Dedifferentiated amniotic fluid mesenchymal stem cell (primary cell): ENCODE measurements around the gene ZNF20.

Experiments
- DNase-seq: peaks from one replicate; pipeline ENCODE4 v3.0.0-alpha.2; 2016; ENCODE audit errors: extremely low spot score

ZNF20 gene

GRCh38 chr19:12139885-12140544, at the start of gene ZNF20:
ZNF20 (minus strand) TSS chr19:12140350; CDS start chr19:12140182, 168 bp downstream.
- DNase-seq, result peak; percentile 96

DNA sequence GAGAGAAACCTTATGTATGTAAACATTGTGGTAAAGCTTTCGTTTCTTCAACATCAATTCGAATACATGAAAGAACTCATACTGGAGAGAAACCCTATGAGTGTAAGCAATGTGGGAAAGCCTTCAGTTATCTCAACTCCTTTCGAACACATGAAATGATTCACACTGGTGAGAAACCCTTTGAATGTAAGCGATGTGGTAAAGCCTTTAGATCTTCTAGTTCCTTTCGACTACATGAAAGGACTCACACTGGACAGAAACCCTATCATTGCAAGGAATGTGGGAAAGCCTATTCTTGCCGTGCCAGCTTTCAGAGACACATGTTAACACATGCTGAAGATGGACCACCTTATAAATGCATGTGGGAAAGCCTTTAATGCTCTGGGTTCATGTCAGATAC, 47.5 kb upstream of the ZNF20 start:
- DNase-seq, result no peak

- DNase-seq, result no peak
These were observed 40.2 kb upstream of the ZNF20 start for GRCh38 chr19:12180377-12180776.

GRCh38 chr19:12166626-12167025, 26.5 kb upstream of the ZNF20 start:
- peak; percentile 19 for DNase-seq

DNA sequence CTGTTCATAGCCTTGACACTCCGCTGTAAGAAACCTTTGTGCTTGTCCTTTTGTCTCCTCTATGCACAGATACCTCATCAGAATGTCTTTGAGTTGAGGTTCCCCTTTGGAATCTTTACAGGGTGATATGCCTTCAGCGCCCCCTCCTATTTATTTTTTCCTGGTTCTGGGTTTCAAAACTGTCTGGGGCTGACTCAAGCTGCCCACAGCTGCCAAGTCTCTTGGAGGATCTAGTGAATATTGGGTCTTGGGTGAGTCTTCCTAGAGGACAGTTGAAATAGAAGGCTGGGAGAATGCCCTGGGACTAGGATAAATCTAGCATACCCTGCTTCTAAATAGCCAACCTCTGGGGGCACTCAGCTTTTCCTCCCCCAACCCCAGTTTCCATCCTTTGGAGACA, 23.7 kb upstream of the ZNF20 start:
- peak; percentile 31 for DNase-seq

- peak; percentile 99 for DNase-seq
These were observed 23.0 kb upstream of the ZNF20 start, which contains the start of gene ZNF136 for GRCh38 chr19:12162882-12163806. ZNF136 (plus strand) TSS chr19:12163096; CDS start chr19:12163204, 108 bp downstream.

GRCh38 chr19:12162513-12162881, 22.3 kb upstream of the ZNF20 start:
- DNase-seq, result no peak

DNA sequence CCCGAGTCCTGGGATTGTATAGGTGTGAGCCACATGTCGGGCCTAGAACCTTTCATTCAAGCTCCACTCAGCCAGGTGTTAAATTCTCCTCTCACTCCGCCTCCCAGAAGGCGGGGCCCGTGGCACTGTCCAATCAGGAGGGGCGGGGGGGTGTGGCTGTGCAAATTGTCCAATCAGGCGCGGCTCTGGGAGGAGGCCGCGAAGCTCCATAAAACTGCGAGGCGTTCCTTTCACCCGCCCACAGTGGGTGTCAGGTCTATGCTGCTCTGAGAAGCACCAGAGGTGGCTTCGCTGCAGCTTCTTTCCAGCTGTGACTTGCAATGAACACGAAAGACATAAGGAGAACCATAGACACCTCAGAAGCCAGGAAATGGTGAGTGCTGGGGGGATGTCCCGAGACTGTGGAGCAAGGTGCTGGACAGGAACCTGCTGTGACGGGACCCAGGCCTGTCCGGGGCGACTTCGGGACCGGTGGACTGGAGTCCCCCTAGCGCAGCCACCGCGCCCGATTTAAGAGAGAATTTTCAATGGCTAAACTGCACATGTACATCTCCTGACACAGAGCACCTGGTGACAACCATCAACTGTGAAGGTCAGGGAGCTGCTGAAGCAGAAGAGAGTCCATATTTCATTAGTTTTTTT, 19.7 kb upstream of the ZNF20 start:
- DNase-seq, result no peak

DNA sequence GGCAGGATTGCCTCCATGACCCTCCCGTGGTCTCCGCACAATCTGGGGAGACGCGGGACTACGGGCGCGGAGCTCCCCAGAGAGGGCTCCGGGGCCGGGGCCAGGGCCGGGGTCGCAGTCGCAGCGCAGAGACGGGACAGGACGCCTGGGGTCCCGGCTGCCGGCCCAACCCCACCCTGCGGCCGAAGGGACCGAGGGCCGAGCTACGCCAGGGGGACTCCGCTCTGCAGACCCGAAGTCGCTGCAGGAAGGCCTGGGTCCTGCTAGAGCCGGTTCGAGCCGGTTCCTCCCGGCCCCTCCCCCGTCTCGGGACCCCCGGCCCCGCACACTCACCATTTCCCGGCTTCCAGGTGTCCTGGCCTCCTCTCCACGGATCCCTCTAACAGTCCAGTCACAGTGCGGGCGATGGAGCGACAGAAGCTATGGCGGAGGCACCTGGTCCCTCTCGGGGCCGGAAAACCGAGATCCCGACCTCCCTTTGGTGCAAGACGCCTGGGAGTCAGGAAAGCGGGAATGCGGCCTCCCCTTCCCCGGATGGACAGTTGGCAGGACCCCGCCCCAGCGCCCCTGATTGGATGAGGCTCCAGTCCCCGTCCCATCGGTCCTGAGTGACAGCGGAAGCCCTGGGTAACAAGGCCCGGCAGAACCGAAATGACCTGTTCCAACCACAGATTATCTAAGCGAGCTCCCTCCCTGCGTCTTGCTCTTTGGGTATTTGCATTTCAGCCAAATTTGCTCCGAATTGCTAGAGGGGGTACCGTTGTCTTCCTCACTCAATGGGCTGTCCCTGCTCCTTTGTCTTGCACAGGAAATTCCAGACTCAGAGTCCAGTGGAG, 16.3 kb upstream of the ZNF20 start, which contains the start of gene ZNF625:
Gene ZNF625 (minus strand): TSS at position 512 of the 836 bp plus-strand sequence. CDS start 176 bp downstream, at position 336.
- DNase-seq, result peak; percentile 84

GRCh38 chr19:12155324-12155860, 15.2 kb upstream of the ZNF20 start:
- no peak for DNase-seq

DNA sequence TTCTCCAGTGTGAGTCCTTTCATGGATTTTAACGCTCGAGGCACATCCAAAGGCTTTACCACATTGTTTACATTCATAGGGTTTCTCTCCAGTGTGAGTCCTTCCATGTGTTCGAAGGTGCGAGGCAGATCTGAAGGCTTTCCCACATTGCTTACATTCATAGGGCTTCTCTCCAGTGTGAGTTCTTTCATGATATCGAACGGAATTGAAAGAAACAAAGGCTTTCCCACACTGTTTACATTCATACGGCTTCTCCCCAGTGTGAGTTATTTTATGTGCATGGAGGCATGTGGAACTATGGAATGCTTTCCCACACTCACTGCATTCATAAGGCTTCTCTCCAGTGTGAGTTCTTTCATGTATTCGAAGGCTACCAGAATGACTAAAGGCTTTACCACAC, 5.2 kb upstream of the ZNF20 start:
- DNase-seq, result no peak

DNA sequence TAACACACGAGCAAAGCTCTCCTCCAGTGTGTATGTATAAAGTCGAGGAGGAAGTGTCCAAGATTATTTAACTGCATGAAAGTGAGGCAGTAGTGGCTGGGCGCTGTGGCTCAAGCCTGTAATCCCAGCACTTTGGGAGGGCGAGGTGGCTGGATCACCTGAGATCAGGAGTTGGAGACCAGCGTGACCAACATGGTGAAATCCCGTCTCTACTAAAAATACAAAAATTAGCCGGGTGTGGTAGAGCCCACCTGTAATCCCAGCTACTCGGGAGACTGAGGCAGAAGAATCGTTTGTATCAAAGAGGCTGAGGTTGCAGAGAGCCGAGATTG, 1.2 kb upstream of the ZNF20 start:
- DNase-seq, result no peak

GRCh38 chr19:12140545-12141404, 625 bp upstream of the ZNF20 start:
- peak; percentile 80 for DNase-seq

- peak; percentile 26 for DNase-seq
These were observed 881 bp downstream of the ZNF20 start for GRCh38 chr19:12139269-12139668.

DNA sequence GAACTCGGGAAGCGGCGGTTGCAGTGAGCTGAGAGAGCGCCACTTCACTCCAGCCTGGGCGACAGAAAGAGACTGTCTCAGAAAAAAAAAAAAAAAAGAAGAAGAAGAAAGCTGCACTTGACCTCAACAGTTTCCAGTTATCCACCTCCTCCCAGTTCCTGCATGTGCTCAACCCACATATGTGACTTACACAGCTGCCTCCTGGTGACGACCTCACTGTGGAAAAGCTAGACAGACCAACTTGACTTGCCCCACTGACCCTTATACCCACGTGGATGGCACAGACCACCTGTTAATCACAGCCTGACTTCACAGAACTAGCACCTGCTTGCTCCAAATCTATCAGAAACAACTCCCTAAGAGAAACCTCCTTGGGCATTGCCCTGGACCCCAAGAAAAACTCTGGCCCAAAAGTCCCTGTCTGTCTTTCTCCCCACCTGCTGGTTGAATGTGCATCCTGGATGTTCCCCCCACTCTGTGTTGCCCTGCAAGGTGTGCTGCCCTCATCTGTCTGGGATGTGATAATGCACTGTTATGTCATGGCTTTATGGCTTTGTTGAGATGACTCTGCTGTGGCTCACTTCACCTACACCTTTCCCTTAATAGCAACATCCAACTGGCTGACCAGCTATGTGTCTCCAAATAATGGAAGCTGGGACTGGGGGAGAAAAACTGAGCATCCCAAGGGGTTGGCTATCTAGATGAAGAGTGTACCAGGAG, 2.8 kb downstream of the ZNF20 start:
- no peak for DNase-seq

DNA sequence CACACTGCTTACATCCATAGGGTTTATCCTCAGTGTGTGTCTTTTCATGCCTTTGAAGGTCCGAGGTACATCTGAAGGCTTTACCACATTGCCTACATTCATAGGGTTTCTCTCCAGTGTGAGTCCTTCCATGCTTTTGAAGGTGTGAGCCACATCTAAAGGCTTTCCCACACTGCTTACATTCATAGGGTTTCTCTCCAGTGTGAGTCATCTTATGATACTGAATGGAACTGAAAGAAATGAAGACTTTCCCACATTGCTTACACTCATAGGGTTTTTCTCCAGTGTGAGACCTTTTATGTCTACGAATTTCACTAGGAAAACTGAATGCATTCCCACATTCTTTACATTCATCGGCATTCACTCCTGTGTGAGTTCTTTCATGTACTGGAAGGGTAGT, 7.1 kb downstream of the ZNF20 start:
- DNase-seq, result no peak

DNA sequence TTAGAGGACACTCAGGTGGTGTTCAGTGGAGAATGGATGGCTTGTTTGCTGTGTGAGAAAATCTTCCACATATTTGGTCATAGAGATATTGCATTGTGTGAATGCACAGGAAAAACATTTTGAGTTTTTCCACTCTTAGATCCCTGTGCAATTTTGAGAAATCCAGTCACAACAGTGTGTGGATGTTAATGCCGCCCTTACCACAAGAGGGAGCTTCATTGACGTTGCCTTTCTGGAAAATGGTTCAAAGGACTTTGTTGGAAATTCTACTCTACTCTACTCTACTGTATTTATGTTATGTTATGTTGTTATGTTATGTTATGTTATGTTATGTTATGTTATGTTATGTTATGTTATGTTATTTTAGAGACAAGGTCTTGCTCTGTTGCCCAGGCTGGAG, 13.4 kb downstream of the ZNF20 start:
- DNase-seq, result no peak

- DNase-seq, result no peak
These were observed 22.8 kb downstream of the ZNF20 start for GRCh38 chr19:12117201-12117970.

GRCh38 chr19:12113121-12113520, 27.0 kb downstream of the ZNF20 start:
- DNase-seq, result no peak
